Ovary (tissue), 9 donors: ENCODE results near the gene DMXL2. TPM values are rescaled to one million over a fixed set of nuclear protein-coding genes. Genes with fewer than 3 reads are reported as not detected.
A peak's percentile ranks its signal among the peaks of the same experiment; 100 is the strongest.

Experiments used
- DNase-seq, 5 donors: peaks; one replicate each; pipeline ENCODE4 v3.0.0-alpha.2; 2019 to 2020
- H3K27ac ChIP-seq, 2 donors: fragments of 200-600 bp; one replicate each; pipeline versions ENCODE4 v1.5.1 to v1.8.0; 2019 to 2022
- H3K27me3 ChIP-seq: fragments of 200-600 bp; one replicate; pipeline ENCODE4 v1.8.0; 2022
- H3K36me3 ChIP-seq: fragments of 200-600 bp; sonication (generic); one replicate; pipeline ENCODE4 v1.5.1; 2019
- H3K4me1 ChIP-seq: one replicate; pipeline ENCODE4 v1.8.1; 2013; ENCODE audit warnings: mild to moderate bottlenecking, moderate library complexity; ENCODE audit not compliant: insufficient read depth
- H3K4me3 ChIP-seq: fragments of 200-600 bp; sonication (generic); one replicate; pipeline ENCODE4 v1.5.1; 2017
- H3K9me3 ChIP-seq, 2 donors: fragments of 200-600 bp in 1 of 2; sonication (generic) in 1 of 2; one replicate each; pipeline versions ENCODE4 v1.5.1 to v1.8.1; 2013 to 2019; ENCODE audit warnings: mild to moderate bottlenecking in 1 of 2, moderate library complexity in 1 of 2
- CTCF ChIP-seq, 3 donors: fragments of 450-650 bp in 2 of 3; fragments of 200-600 bp in 1 of 3; IDR thresholded peaks; one replicate each; pipeline versions ENCODE4 v1.5.1 to v1.8.0; 2016 to 2022; ENCODE audit warnings: antibody characterized with exemption in 3 of 3, mild to moderate bottlenecking in 1 of 3
- EP300 ChIP-seq: sonication (generic); formaldehyde crosslinking; IDR thresholded peaks from one replicate; pipeline ENCODE4 v1.6.1; 2017; ENCODE audit warnings: antibody characterized with exemption
- POLR2A ChIP-seq: fragments of 450-650 bp; IDR thresholded peaks from one replicate; pipeline ENCODE4 v1.6.1; 2017; ENCODE audit warnings: antibody characterized with exemption, mild to moderate bottlenecking, moderate library complexity
- WGBS, 3 donors: extraction: QIAGEN DNeasy Blood & Tissue Kit in 1 of 3; methylation state at CpG; one replicate each; pipeline versions ENCODE4 v1.1.5 to v1.1.7; 2013 to 2017; 5-methylcytosine and 5-hydroxymethylcytosine counted together
- intact Hi-C, 4 donors: fragments of 100-400 bp; cut with DNase I; formaldehyde crosslinking; loops; one replicate each; pipeline versions ENCODE4 v1.11.0 to v1.15.1; 2022 to 2023
- polyA plus RNA-seq, 2 donors: library from polyadenylated mRNA; stranded (reverse); fragments of 200-250 nt in 1 of 2; fragments of 350-450 nt in 1 of 2; fragmentation: Illumina TruSeq in 1 of 2; extraction: RNeasy Lipid Tissue Mini Kit (QIAGEN cat#74804) in 1 of 2; gene quantifications; one replicate each; pipeline ENCODE4 v1.2.3, GENCODE V29; 2013 to 2014
- total RNA-seq, 7 donors: library from RNA; depleted of rRNA in 2 of 7; stranded (reverse); fragments of >200 nt in 2 of 7; fragmentation: NEBNext Ultra II Directional in 3 of 7; extraction: Animal tissue kit (Norgen Biotek cat#: 25700) in 3 of 7; gene quantifications; one replicate each; pipeline versions ENCODE4 v1.1.0 to v1.2.4, GENCODE V29; 2016 to 2023
- donor health status: DM: no; HTN: no; CAD: no; lungs with moderate emphysema.
- donor health status: DM: no; HTN: no; CAD: no.
- donor health status: Bipolar disorder and iron deficiency.
- donor health status: DM: yes; HTN: yes; CAD: no.
- donor health status: DM: no; HTN: no; CAD: no.
- donor health status: DM: yes; HTN: yes; CAD: no.

DMXL2 gene
- total and polyA plus RNA-seq, 9 donors = 9.1 to 28.5 (median 16.1) TPM

GRCh38 chr15:51625236-51625635 is 2.7 kb upstream of the DMXL2 start:
- WGBS, 3 donors = 54 to 60% (median 56%) methylated on average over 1 of the region's 1 CpG
- TF ChIP-seq EP300 (no peak), POLR2A (no peak), CTCF (IDR thresholded peaks at IDR 0.05) (no peak)
- no peaks in the 10 kb centered on the region for H3K27me3 ChIP-seq
- H3K36me3 ChIP-seq = no peaks in the 10 kb centered on the region
- intact Hi-C loops = no loop called here
- H3K27ac ChIP-seq = no peak overlapping the region
- no peak overlapping the region for H3K4me3 ChIP-seq
- no peaks in the 10 kb centered on the region for H3K4me1 ChIP-seq
- DNase-seq = no peak
- H3K9me3 ChIP-seq = no peaks in the 10 kb centered on the region

GRCh38 chr15:51624022-51624421 is 1.5 kb upstream of the DMXL2 start:
- 57 to 64% (median 61%) methylated on average over 4 of the region's 4 CpGs for WGBS, 3 donors

DNA sequence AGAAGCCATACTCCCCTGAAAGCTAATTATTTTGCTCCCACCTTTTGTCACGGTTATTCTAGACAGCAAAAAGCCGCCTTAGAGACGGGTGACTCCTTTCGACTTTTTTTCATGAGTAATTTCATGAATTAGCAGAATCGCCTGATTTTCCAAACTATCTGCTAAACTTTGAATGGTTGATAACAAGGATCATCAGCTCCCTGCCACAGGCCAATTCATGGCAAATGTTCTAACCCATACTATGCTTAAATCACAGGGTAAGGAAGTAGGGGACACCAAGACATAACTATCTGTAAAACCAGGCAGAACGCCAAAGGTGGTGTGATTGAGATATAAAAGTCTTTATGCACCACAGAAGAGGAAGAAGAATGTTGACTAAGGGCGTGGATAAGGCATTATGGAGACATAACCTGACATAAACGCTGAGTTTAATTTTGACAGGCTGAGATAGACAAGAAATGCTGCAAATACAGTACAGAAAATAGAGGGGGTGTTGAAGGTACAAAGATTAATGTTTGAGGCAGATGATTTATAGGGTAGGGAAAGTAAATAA is 891 bp upstream of the DMXL2 start:
- intact Hi-C loops = no loop called here
- Histone ChIP-seq H3K4me3 (peak overlapping the region; percentile 60), H3K4me1 (no peaks in the 10 kb centered on the region), H3K27ac (peak overlapping the region in 1 of 2 donors; percentile 13), H3K36me3 (no peaks in the 10 kb centered on the region), H3K27me3 (no peaks in the 10 kb centered on the region), H3K9me3 (no peaks in the 10 kb centered on the region)
- WGBS, 3 donors = 23 to 26% (median 25%) methylated on average over 8 of the region's 8 CpGs
- TF ChIP-seq EP300 = no peak
- no peak for TF ChIP-seq CTCF (IDR thresholded peaks at IDR 0.05)
- TF ChIP-seq POLR2A = no peak
- DNase-seq = no peak

More at GRCh38 chr15:51624022-51624421, 1.5 kb upstream of the DMXL2 start:
- Histone ChIP-seq H3K4me1 (no peaks in the 10 kb centered on the region), H3K27ac (no peak overlapping the region), H3K4me3 (no peak overlapping the region), H3K9me3 (no peaks in the 10 kb centered on the region), H3K36me3 (no peaks in the 10 kb centered on the region), H3K27me3 (no peaks in the 10 kb centered on the region)
- no peak for DNase-seq
- TF ChIP-seq POLR2A = no peak
- intact Hi-C loops = no loop called here

DNA sequence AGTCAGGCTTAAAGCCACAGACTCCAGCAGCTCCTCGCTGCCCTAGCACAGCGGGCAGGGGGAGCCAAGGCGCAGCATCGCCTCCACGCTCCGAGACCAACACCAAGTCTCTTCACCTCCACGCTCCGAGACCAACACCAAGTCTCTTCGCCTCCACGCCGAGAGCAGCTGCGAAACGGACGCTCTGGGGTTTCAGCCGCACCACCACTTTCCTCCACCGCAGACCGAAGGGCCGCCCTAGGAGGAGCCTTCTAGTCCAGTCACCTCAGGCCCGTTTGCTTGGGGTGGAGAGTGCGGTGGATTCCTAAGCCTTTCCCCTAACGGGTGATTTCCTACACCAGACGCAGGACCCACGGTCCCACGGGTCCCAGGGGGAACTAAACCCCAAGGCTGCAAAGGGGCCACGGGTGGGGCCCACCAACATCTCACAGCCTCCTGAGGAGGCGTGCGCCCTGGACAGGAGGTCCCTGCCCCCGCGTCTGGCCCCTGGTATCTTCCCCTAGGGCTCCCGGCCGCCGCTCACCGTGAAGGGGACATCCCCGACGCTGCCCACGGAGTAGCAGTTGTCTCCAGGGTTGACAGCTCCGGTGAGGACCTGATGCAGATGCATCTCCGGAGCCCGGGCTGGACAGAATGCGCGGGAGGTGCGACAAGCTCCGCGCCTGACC is 501 bp downstream of the DMXL2 start:
- H3K27ac ChIP-seq = peak overlapping the region; percentile 58 to 79
- 0 to 1% (median 0%) methylated on average over 39 to 44 of the region's 44 CpGs for WGBS, 3 donors
- H3K9me3 ChIP-seq = no peaks in the 10 kb centered on the region
- H3K36me3 ChIP-seq = no peaks in the 10 kb centered on the region
- peak overlapping the region; percentile 60 for H3K4me3 ChIP-seq
- no peak for TF ChIP-seq CTCF (IDR thresholded peaks at IDR 0.05)
- TF ChIP-seq POLR2A = no peak
- no peak for TF ChIP-seq EP300
- no peaks in the 10 kb centered on the region for H3K27me3 ChIP-seq
- no peaks in the 10 kb centered on the region for H3K4me1 ChIP-seq
- intact Hi-C loops = no loop called here
- peak; percentile 25 to 55 (median 41) for DNase-seq

- H3K27ac ChIP-seq = no peak overlapping the region
- H3K4me1 ChIP-seq = no peaks in the 10 kb centered on the region
- no peak for DNase-seq
- H3K4me3 ChIP-seq = peak overlapping the region; percentile 60
- intact Hi-C loops = no loop called here
- no peaks in the 10 kb centered on the region for H3K27me3 ChIP-seq
- TF ChIP-seq POLR2A (no peak), EP300 (no peak), CTCF (IDR thresholded peaks at IDR 0.05) (no peak)
- H3K36me3 ChIP-seq = no peaks in the 10 kb centered on the region
- H3K9me3 ChIP-seq = no peaks in the 10 kb centered on the region
- 16 to 21% (median 19%) methylated on average over 6 of the region's 6 CpGs for WGBS, 3 donors
Observed at GRCh38 chr15:51621155-51621765, 1.3 kb downstream of the DMXL2 start.
